ENCODE measurements around the gene PRR36. TPM values are rescaled to one million over a fixed set of nuclear protein-coding genes. Genes with fewer than 3 reads are reported as not detected.
A peak's percentile ranks its signal among the peaks of the same experiment; 100 is the strongest.
"Not testable (repeated sequence)": the region's sequence is repeated elsewhere in the genome, so short reads cannot be mapped to it uniquely, and the experiment has no call there.

Gene PRR36
- polyA plus RNA-seq, 5 donors: 6.5 to 16.9 (median 11.2) TPM

GRCh38 chr19:7900401-7900870 is 26.2 kb upstream of the PRR36 start:
- no peak for DNase-seq

DNA sequence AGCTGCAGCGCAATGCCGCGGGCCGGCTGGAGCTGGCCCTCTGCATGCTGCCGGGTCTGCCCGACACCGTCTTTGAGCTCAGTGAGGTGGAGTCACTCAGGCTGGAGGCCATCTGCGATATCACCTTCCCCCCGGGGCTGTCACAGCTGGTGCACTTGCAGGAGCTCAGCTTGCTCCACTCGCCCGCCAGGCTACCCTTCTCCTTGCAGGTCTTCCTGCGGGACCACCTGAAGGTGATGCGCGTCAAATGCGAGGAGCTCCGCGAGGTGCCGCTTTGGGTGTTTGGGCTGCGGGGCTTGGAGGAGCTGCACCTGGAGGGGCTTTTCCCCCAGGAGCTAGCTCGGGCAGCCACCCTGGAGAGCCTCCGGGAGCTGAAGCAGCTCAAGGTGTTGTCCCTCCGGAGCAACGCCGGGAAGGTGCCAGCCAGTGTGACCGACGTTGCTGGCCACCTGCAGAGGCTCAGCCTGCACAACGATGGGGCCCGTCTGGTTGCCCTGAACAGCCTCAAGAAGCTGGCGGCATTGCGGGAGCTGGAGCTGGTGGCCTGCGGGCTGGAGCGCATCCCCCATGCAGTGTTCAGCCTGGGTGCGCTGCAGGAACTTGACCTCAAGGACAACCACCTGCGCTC is 25.7 kb upstream of the PRR36 start:
- DNase-seq: no peak

GRCh38 chr19:7898967-7899366 is 24.8 kb upstream of the PRR36 start:
- no peak for DNase-seq

DNA sequence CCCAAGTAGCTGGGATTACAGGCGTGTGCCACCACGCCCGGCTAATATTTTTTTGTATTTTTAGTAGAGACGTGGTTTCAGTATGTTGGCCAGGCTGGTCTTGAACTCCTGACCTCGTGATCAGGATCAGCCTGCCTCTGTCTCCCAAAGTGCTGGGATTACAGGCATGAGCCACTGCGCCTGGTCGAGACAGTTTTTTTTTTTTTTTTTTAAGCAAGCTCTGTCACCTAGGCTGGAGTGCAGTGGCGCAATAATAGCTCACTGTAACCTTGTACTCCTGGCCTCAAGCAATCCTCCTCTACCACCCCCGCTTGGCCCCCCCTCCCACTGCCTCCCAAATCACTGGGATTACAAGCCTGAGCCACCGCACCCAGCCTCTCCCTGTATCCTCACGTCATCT is 23.1 kb upstream of the PRR36 start:
- no peak for DNase-seq

DNA sequence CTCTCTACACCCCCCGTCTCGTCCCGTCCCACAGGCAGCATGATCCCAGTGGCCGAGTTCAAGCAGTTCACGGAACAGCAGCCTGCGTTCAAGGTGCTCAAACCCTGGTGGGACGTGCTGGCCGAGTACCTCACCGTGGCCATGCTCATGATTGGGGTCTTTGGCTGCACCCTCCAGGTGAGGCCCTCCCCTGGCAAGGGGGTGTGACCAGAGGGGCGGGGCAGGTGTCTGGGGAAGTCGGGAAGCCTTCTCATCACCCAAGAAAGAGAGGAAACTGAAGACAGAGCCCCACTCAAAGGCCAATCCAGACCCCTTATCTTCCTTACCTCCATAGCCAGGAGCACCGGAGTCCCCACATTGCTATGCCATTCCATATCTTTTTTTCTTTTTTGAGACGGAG is 21.4 kb upstream of the PRR36 start:
- DNase-seq: no peak

DNA sequence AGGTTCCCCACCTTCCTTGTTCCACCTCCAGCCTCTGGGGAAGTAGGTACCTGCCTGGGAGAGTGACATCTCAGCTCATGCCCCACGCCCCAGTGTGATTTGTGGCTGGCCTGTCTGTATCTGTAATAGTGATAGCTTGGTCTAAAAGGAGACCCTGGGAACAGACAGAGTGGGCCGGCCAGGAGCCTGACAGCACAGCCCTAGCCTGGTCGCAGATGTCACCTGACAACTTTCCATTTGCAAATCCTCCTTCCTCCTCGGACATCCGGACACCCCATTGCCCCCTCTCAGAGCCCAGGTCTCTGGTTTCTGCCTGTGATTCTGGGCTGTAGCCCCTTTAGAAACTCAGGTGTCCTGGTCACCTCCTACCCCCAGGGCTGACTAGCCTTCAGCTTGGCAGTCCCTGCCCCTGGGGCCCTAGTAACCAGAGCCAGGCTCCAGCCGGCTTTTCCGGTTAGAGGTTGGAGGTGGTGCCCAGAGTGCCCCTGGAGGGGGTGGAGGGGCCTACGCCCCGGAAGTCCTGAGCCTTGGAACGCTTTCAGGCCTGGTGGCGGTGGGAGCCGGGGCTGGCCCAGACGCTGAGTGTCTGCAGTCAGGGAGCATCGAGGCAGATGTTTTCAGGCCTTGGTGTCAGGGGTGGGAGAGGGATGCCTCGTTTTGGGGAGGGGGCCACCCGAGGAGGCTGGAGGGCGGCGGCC is 20.6 kb upstream of the PRR36 start:
- peak in 1 of 2 donors; percentile 50 for DNase-seq

GRCh38 chr19:7893362-7894101 is 19.3 kb upstream of the PRR36 start:
- not testable (repeated sequence) for DNase-seq

DNA sequence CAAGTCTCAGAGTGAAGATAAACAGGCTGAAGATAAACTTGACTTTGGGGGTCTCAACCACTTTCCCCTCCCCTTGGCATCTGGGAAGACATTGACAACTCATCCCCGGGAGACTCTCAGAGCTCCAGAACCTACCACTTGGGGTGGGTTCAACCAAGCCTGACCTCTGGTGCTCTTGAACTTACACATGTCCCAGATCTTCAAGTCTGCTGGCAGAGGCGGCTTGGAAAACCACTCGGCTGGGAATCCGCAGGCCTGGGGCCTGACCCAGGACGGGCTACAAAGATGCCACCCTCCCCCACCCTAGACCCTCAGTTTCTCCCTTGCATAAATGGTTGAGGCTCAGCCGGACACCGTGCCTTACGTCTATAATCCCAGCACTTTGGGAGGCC is 14.6 kb upstream of the PRR36 start:
- no peak for DNase-seq

DNA sequence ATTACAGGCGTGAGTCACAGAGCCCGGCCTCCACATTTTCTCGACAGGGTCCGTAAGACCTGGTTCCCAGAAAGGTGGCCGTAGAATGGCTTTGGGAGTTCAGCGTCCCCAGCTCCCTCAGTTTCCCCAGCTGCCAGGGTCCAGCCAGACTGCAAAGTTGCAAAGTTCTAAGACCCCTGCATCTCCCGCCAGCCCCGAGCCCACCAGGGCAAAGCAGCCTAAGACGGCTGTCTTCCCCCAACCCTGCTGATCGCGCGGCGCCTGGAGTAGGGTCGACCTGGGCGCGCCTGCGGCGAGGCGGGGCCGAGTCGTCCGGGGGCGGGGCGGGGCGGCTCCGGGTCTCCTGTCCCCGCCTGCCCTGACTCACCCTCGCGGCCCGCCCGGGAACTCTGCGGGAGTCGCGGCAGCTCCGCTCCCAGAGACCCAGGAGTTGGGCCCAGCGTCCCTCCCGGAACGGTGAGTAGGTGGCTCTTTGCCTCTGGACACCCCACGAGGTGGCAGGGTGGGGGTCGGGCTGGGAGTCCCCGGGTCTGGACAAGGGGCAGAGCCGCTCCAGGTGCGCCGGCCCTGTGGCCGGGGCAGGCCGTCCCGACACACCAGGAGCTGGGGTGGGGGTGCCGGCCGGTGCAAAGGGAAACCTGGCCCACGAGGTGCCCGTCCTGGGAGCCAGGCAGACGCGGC is 14.1 kb upstream of the PRR36 start, which contains the start of gene LRRC8E:
LRRC8E (plus strand) TSS at position 366 of the 681 bp plus-strand sequence. CDS start 7,094 bp downstream, outside the sequence.
- no peak for DNase-seq

- no peak for DNase-seq
These were observed 13.4 kb upstream of the PRR36 start for GRCh38 chr19:7887408-7888144.

- no peak for DNase-seq
These were observed 11.6 kb upstream of the PRR36 start for GRCh38 chr19:7885818-7886217.

DNA sequence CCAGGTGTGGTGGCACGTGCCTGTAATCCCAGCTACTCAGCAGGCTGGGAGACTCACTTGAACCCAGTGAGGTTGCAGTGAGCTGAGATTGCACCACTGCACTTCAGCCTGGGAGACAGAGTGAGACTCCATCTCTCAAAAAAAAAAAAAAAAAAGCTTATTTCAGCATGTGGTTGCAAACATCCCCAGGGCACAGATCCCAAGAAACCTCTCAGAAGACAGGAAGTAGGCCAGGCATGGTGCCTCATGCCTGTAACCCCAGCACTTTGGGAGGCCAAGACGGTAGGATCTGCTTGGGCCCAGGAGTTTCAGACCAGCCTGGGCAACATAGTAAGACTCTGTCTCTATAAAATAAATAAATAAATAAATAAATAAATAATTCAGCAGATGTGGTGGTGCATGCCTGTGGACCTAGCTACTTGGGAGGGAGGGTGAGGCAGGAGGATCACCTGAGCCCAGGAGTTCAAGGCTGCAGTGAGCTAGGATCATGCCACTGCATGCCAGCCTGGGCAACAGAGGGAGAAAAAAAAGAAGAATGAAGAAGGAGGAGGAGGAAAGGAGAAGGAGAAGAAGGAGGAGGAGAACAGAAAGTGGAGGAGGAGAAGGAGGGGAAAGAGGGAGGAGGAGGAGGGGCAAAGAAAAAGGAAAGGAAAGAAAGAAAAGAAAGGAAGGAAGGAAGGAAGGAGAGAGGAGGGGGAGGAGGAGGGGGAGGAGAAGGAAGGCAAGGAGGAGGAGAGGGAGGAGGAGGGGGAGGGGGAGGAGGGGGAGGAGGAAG is 9.8 kb upstream of the PRR36 start:
- no peak for DNase-seq

- no peak for DNase-seq
These were observed 8.9 kb upstream of the PRR36 start for GRCh38 chr19:7883105-7883504.

DNA sequence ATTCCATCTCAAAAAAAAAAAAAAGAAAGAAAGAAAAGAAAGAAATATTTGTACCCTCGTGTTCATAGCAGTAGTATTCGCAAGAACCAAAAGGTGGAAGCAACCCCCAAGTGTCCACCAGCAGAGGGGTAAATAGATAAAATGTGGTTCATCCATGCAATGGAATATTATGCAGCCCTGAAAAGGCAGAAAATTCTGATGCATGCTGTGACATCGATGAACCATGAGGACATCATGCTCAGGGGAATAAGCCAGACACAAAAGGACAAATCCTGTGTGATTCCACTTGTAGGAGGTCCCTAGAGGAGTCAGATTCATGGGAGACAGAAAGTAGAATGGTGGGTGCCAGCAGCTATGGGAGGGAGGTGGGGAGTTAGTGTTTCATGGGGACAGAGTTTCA is 7.7 kb upstream of the PRR36 start:
- no peak for DNase-seq

DNA sequence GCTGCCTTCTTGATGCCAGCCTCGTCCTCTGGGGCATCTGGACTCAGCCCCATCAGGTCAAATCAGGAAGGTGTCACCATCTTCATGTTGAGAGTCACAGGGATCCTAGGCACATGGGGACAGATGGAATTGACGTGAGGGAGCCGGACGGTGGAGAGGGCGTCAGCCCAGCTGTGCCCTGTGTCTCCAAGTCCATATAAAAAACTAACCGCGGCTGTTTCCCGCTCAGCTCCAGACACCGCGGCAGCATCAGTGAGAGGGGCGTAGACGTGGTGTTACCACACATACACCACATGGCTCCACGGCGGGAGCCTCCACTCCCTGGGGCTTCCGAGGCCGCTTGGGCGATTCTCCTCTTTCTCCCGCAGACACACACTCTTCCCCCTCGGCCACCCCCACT is 5.6 kb upstream of the PRR36 start:
- DNase-seq: no peak

DNA sequence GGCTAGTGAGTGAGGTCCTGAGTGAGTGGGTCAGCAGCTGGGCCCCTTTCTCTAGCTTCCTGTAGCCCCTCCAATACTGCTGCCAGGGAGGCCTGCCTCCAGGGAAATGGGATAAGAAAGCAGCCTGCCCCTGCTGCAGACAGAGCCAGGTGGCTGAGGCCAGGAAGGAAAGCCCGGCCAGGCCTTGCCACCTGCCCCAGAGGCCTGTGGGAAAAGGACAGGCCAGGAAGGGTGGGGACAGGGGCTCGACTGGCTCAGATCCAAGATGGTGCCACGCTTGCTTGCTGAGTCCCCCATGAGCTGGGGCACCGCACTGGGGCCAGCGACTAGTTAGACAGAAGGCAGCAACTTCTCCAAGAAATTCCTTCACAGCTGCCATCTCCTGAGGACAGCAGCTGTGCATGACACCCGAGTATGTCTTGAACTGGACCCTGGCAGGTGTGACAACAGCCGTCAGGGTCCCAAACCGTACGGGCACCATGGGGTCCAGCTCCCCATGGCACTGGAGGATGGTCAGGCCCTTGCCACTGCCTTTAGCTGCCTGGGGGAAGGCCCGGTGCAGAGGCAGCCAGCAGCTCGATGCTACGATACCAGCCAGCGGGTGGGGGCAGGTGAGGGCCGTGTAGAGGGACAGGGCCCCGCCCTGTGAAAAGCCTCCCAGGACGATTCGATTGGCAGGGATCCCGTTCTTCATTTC is 5.1 kb upstream of the PRR36 start:
- no peak for DNase-seq

DNA sequence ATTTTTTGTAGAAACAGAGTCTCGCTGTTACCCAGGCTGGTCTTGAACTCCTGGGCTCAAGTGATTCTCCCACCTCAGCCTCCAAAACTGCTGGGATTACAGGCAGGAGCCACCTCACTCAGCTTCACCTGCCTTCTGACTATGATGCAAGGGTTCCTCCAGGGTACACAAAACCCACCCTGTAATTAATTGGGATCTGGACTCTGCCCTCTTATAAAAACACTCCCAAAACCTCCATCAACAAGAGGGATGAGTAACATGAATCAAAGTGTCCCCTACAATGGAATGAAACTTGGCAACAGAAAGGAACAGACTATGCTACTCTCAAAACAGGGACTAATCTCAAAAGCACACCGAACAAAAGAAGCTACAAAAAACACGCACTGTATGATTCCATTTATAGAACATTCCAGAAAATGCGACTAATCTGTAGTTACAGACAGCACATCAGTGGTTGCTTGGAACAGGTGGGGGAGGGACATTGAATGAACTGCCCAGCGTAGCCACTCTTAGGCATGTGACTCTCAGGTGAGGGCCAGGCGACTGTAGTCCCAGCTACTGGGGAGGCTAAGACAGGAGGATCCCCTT is 3.2 kb upstream of the PRR36 start:
- DNase-seq: no peak

- no peak for DNase-seq
These were observed 695 bp upstream of the PRR36 start for GRCh38 chr19:7874897-7875273.

DNA sequence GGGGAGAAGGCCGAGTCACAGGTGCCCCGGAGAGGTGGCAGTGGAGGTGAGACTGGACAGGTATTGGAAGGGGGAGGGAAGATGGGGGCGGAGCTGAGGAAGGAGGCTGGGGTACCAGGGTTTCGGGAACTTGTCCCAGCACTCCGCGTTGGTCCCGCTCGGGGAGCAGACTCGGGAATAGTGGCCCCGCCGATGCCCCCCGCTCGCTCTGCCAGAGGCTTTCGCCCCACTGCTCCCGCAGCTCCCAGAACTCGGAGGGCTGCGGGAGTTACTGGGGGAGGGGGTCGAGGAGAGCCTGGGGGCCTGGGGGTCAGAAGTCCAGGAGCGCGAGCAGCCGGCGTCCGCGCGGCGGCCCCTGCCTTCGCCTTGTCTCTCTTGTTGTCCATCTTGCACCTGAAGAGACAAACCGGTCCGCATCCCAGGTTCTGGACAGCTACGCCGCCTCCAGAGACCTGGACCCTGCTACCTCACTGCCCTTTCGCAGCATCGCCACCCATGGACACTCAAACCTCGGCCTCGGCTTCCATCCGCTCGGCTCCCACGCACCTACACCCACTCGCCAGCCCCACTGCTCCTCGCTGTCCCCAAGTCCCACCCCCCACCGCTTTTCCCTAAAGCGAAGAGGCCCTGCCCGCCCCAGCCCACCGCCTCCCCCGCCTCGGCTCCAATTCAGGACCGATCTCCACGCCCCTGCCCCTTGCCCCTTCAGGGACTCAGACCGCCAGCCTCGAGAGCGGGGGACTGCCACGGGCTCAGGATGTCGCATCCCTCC is 700 bp downstream of the PRR36 start:
- no peak for DNase-seq

Data from right lung (tissue), 5 donors.